GM08714 (cell line): ENCODE data around the gene TCOF1.

ENCODE experiments used
- H3K4me3 ChIP-seq: fragments of 200-500 bp; sonication (Bioruptor generic); 2 replicates; pipeline ENCODE4 v1.5.1; 2014; ENCODE audit warnings: mild to moderate bottlenecking, low read length, inconsistent platforms
- ZNF274 ChIP-seq: IDR thresholded peaks from 2 replicates; pipeline ENCODE4 v1.6.1; 2012; ENCODE audit warnings: mild to moderate bottlenecking, low read depth, low read length

The TCOF1 gene

GRCh38 chr5:150349681-150350275, 7.7 kb upstream of the TCOF1 start:
- no peak overlapping the region for H3K4me3 ChIP-seq

GRCh38 chr5:150350524-150351344, 6.8 kb upstream of the TCOF1 start:
- no peak overlapping the region for H3K4me3 ChIP-seq
- no peak for TF ChIP-seq ZNF274

More at GRCh38 chr5:150349681-150350275, 7.7 kb upstream of the TCOF1 start:
- no peak for TF ChIP-seq ZNF274

DNA sequence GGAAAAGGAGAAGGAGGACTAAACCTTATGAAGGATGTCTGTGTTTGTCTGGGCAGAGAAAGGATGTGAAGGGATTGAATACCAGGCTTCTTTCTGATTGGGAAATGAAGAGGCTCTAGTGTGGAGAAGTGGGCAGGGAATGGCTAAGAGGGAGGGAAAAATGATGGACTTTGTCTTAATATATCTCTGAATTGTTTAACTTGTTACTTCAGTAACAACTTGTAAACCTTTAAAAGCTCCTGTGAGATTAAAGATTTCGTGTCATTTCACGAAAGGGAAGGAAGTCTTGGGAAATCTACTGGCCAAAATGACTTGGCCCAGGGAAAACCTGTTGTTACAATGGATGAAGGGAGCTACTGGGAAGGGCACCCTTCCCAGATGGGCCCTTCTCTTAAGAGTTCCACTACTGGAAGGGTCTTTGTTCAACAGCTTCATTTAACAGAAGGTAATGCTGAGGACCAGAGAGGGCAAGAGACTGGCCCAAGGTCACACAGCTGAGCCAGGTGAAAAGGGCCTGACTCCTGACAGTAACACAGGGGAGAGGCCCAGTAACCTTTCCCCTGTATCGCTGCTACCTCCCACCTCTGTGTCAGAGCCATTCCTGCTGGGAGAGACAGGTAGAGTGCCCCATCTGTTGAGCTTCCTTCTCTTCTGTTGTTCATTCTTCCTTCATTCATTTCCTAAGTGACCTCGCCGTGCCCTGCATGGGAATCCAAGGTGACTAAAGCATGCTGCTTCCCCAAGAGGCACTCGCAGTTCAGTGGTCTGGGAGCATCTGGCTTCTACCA, 5.1 kb upstream of the TCOF1 start:
- H3K4me3 ChIP-seq = no peak overlapping the region
- TF ChIP-seq ZNF274 = no peak

- TF ChIP-seq ZNF274 = no peak
- no peak overlapping the region for H3K4me3 ChIP-seq
Measured at GRCh38 chr5:150353032-150353675, 4.3 kb upstream of the TCOF1 start.

- H3K4me3 ChIP-seq = no peak overlapping the region
- no peak for TF ChIP-seq ZNF274
Measured at GRCh38 chr5:150355791-150356190, 1.7 kb upstream of the TCOF1 start.

DNA sequence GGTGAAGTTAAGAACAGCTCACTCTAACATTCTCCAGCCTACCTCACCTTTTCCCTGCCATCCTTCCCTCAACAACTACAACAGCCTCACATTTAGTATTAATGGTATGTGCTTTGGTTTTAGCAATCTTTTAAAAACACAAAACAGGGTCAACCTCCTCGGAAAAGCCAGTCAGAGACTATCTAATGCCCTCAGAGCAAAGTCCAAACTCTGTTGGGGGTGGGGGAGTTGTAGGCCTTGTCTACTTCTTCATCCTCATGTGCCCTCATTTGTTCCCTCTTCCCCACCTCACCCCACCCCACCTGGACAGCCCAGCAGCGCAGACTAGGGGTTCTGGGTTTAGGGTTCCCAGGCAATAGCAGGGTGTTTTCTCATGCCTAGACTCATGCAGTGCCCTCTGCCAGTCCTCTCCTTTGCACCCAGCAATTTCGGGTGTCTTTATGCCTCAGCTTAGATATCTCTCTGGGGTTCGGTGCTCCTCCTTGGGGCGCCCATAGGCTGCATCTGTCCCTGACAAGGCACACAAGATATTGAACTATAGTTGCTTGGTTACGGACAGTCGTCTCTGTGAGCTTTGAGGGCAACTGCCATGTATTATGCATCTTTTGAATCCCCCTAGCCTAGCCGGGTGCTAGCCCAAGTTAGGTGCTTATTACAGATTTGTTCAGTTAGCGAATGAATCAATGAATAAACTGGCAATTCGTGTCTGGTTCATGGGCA, 762 bp upstream of the TCOF1 start:
- H3K4me3 ChIP-seq = peak overlapping the region; percentile 40; the same call in 1 of the 2 replicates
- no peak for TF ChIP-seq ZNF274

DNA sequence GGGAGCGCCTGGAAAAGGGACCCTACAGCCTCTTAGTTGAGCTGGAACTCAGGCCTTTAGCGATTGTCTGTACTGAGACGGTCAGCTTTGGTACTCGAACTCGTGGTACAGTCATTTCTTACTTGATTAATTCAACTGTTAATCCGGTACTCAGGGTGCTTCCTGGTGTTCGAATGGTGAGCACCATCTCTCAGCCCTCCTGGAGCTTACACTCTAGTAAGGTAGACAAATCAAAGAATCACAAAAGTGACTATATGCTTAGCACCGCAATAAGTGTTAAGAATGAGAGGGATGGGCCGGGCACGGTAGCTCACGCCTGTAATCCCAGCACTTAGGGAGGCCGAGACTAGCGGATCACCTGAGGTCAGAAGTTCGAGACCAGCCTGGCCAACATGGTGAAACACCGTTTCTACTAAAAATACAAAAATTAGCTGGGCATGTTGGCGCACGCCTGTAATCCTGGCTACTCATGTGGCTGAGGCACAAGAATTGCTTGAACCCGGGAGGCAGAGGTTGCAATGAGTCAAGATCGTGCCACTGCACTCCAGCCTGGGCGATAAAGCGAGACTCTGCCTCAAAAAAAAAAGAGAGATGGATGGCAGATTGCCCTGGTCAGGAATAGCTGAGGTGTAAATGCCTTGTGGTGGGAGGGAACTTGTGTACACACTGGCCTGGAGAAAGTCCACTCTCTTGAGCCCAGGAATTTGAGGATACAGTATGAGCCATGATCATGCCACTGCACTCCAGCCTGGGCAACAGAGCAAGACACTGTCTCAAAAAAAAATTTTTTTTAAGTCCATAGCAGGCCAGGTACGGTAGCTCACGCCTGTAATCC, 981 bp downstream of the TCOF1 start:
- no peak for TF ChIP-seq ZNF274
- H3K4me3 ChIP-seq = peak overlapping the region; percentile 76

DNA sequence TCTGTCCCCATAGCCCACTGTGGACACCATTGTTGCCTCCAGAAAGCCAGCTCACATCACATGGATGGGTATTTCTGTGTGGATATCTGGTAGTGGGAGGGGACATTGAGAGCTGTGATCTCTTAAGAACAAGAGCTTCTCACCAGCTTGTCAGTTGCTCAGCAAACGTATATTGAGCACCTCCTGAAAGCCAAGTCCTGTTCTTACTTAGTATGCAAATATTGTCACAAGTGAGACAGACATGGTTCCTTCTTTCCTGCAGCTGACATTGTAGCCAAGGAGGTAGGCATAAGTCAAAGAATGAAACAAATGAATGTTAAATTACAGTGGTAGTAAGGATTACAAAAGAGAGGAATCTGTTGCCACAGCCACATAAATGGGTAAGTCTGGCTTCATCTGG, 3.8 kb downstream of the TCOF1 start:
- no peak for TF ChIP-seq ZNF274
- H3K4me3 ChIP-seq = no peak overlapping the region

- H3K4me3 ChIP-seq = no peak overlapping the region
- no peak for TF ChIP-seq ZNF274
Measured at GRCh38 chr5:150363185-150363584, 5.7 kb downstream of the TCOF1 start.

GRCh38 chr5:150364004-150364403, 6.5 kb downstream of the TCOF1 start:
- no peak for TF ChIP-seq ZNF274

DNA sequence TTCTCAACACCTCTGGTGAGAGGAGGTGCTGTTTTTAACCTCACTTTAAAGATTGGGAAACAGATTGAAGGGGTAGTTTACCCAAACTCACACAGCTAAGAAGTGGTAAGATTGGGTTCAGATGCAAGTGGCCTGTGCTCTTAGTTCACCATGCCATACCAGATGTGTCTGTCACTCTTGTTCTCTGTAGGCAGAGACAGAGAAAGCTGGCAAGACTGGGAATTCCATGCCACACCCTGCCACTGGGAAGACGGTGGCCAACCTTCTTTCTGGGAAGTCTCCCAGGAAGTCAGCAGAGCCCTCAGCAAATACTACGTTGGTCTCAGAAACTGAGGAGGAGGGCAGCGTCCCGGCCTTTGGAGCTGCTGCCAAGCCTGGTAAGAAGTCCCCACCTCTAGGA, 11.0 kb downstream of the TCOF1 start:
- H3K4me3 ChIP-seq = no peak overlapping the region
- no peak for TF ChIP-seq ZNF274

More at GRCh38 chr5:150364004-150364403, 6.5 kb downstream of the TCOF1 start:
- no peak overlapping the region for H3K4me3 ChIP-seq

DNA sequence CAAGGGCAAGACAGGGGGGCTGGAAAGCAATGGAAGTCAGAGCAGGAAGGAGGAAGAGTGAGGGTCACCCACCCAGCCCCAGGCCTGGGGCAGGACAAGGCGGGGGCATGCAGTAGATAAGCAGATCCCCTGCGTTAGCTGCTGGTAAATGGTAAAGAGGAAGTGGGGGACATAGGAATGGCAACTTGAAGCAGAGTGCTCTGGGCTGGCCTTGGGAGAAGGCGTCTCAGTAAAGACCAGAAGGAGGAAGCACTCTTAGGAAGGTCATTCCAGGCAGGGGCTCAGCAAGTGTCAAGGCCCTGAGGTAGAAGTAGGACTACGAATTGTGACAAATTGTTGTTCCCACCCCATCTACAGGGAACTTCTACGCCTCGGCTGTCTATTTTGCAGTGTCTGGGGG, 15.1 kb downstream of the TCOF1 start:
- no peak overlapping the region for H3K4me3 ChIP-seq
- TF ChIP-seq ZNF274 = no peak

- no peak overlapping the region for H3K4me3 ChIP-seq
- no peak for TF ChIP-seq ZNF274
Measured at GRCh38 chr5:150374651-150375050, 17.2 kb downstream of the TCOF1 start.
